ENCODE results near the gene SRPK3. TPM values are rescaled to one million over a fixed set of nuclear protein-coding genes. Genes with fewer than 3 reads are reported as not detected.

SRPK3 gene
- total RNA-seq, 1 experiment from 2014 or later, result 1.6 TPM

GRCh38 chrX:153735274-153735673 lies 45.6 kb upstream of the SRPK3 start:
- Histone ChIP-seq H3K4me1 (ENCODE audit: control insufficient read depth, insufficient read depth, low read length) (no peaks in the 10 kb centered on the region), H3K27ac (ENCODE audit: low read length) (no peak overlapping the region), H3K27me3 (ENCODE audit: control insufficient read depth, insufficient read depth, low read length) (no peaks in the 10 kb centered on the region), H3K36me3 (ENCODE audit: control insufficient read depth, insufficient read depth, low read length) (no peaks in the 10 kb centered on the region), H3K4me3 (ENCODE audit: low read depth in 2 of 2, low read length in 2 of 2) (no peak overlapping the region), H3K9me3 (ENCODE audit: control insufficient read depth, insufficient read depth, low read depth, low read length) (0 out of 2 replicates have a peak, but pooled peaks cover 3% of the 10 kb centered on the region)
- DNase-seq (ENCODE audit: low read depth, low spot score) (no peak), ATAC-seq (no peak; the same call in 1 of the 2 replicates)
- in situ Hi-C loops (cut with HindIII; ENCODE audit: low pct_unique_long_range_greater_than_20kb, low sequenced_read_pairs) (no loop called here), intact Hi-C loops (cut with micrococcal nuclease; ENCODE audit: unreplicated experiment) (no loop called here)
- ChIA-PET POLR2A (no interaction called here), CTCF (no interaction called here)
- no TSS peak for BruUV-seq (replicated peaks)
- TF ChIP-seq, protein P1, sequence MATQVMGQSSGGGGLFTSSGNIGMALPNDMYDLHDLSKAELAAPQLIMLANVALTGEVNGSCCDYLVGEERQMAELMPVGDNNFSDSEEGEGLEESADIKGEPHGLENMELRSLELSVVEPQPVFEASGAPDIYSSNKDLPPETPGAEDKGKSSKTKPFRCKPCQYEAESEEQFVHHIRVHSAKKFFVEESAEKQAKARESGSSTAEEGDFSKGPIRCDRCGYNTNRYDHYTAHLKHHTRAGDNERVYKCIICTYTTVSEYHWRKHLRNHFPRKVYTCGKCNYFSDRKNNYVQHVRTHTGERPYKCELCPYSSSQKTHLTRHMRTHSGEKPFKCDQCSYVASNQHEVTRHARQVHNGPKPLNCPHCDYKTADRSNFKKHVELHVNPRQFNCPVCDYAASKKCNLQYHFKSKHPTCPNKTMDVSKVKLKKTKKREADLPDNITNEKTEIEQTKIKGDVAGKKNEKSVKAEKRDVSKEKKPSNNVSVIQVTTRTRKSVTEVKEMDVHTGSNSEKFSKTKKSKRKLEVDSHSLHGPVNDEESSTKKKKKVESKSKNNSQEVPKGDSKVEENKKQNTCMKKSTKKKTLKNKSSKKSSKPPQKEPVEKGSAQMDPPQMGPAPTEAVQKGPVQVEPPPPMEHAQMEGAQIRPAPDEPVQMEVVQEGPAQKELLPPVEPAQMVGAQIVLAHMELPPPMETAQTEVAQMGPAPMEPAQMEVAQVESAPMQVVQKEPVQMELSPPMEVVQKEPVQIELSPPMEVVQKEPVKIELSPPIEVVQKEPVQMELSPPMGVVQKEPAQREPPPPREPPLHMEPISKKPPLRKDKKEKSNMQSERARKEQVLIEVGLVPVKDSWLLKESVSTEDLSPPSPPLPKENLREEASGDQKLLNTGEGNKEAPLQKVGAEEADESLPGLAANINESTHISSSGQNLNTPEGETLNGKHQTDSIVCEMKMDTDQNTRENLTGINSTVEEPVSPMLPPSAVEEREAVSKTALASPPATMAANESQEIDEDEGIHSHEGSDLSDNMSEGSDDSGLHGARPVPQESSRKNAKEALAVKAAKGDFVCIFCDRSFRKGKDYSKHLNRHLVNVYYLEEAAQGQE (IDR thresholded peaks at IDR 0.05; ENCODE audit: insufficient read depth in 1 of 2, low read depth in 2 of 2, low read length in 1 of 2), result no peak
- no peak for TF ChIP-seq TCF7L2 (IDR thresholded peaks at IDR 0.05; ENCODE audit: low read depth, low read length)
- TF ChIP-seq SIN3A (IDR thresholded peaks at IDR 0.05; ENCODE audit: borderline replicate concordance, insufficient read depth, low read depth, low read length), result no peak
- TF ChIP-seq, protein P2, sequence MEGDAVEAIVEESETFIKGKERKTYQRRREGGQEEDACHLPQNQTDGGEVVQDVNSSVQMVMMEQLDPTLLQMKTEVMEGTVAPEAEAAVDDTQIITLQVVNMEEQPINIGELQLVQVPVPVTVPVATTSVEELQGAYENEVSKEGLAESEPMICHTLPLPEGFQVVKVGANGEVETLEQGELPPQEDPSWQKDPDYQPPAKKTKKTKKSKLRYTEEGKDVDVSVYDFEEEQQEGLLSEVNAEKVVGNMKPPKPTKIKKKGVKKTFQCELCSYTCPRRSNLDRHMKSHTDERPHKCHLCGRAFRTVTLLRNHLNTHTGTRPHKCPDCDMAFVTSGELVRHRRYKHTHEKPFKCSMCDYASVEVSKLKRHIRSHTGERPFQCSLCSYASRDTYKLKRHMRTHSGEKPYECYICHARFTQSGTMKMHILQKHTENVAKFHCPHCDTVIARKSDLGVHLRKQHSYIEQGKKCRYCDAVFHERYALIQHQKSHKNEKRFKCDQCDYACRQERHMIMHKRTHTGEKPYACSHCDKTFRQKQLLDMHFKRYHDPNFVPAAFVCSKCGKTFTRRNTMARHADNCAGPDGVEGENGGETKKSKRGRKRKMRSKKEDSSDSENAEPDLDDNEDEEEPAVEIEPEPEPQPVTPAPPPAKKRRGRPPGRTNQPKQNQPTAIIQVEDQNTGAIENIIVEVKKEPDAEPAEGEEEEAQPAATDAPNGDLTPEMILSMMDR (IDR thresholded peaks at IDR 0.05), result no peak
- no peak for TF ChIP-seq POLR2AphosphoS5 (IDR thresholded peaks at IDR 0.05; ENCODE audit: low read depth, low read length)

DNA sequence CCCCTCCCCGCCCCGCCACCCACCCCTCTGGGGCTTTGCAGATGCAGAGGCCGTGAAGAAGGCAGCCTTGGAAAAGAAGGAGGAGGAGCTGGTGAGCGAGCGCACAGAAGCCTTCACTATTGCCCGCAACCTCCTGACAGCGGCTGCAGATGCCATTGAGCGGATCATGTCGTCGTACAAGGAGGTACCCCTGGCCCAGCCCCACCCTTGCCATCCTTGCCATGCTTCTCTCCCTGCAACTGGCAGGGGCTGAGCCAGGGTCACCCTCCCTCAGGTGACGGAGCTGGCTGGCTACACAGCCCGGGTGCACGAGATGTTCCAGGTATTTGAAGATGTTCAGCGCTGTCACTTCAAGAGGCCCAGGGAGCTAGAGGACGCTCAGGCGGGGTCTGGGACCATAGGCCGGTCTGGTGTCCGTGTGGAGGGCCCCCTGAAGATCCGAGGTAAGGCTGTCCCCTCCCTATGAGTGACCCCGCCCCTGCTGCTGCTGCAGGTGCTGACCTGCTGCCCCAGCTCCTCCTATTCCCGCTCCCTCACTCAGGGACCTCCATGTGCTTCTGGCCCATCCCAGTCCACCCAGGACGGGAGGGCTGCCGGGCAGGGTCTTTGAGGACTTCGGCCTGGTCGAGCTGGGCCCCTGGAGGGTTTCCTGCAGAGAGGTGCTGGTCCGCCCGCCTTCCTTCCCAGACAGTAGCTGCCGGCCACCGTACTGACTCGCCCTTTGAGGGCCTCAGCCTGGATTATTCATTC lies 44.6 kb upstream of the SRPK3 start:
- CTCF ChIA-PET, result interaction anchor here (0.7 kb wide), 1 partner anchor 83 kb away, joined by 7 read pairs; no protein-coding TSS in a partner anchor

More for the DNA sequence above, 44.6 kb upstream of the SRPK3 start:
- POLR2A ChIA-PET, result no interaction called here
- Histone ChIP-seq H3K4me1 (ENCODE audit: control insufficient read depth, insufficient read depth, low read length) (no peaks in the 10 kb centered on the region), H3K4me3 (ENCODE audit: low read depth in 2 of 2, low read length in 2 of 2) (no peak overlapping the region), H3K36me3 (ENCODE audit: control insufficient read depth, insufficient read depth, low read length) (no peaks in the 10 kb centered on the region), H3K9me3 (ENCODE audit: control insufficient read depth, insufficient read depth, low read depth, low read length) (0 out of 2 replicates have a peak, but pooled peaks cover 3% of the 10 kb centered on the region), H3K27me3 (ENCODE audit: control insufficient read depth, insufficient read depth, low read length) (no peaks in the 10 kb centered on the region), H3K27ac (ENCODE audit: low read length) (no peak overlapping the region)
- no TSS peak for BruUV-seq (replicated peaks)
- in situ Hi-C loops (cut with HindIII; ENCODE audit: low pct_unique_long_range_greater_than_20kb, low sequenced_read_pairs) (no loop called here), intact Hi-C loops (cut with micrococcal nuclease; ENCODE audit: unreplicated experiment) (no loop called here)
- TF ChIP-seq, protein P2 (IDR thresholded peaks at IDR 0.05), result no peak
- TF ChIP-seq TCF7L2 (IDR thresholded peaks at IDR 0.05; ENCODE audit: low read depth, low read length), result no peak
- TF ChIP-seq, protein P1 (IDR thresholded peaks at IDR 0.05; ENCODE audit: insufficient read depth in 1 of 2, low read depth in 2 of 2, low read length in 1 of 2), result no peak
- TF ChIP-seq SIN3A (IDR thresholded peaks at IDR 0.05; ENCODE audit: borderline replicate concordance, insufficient read depth, low read depth, low read length), result no peak
- TF ChIP-seq POLR2AphosphoS5 (IDR thresholded peaks at IDR 0.05; ENCODE audit: low read depth, low read length), result no peak
- ATAC-seq (no peak), DNase-seq (ENCODE audit: low read depth, low spot score) (no peak)

All from Panc1 (cell line).